SK-N-SH treated with all-trans-retinoic acid at 6 μM for 48 hours (cell line): ENCODE results near the gene HS3ST5.

Source experiments
- ARNTL ChIP-seq: fragments of 450-650 bp; formaldehyde crosslinking; IDR thresholded peaks from 2 replicates; pipeline ENCODE4 v1.5.0; 2020; ENCODE audit warnings: low read depth, mild to moderate bottlenecking, moderate library complexity, borderline replicate concordance
- CSDC2 ChIP-seq: fragments of 250-450 bp; sonication (Bioruptor Pico); IDR thresholded peaks from 2 replicates; pipeline ENCODE4 v1.5.0; 2020; ENCODE audit warnings: mild to moderate bottlenecking, moderate library complexity
- RARB ChIP-seq: fragments of 250-450 bp; sonication (Bioruptor Pico); IDR thresholded peaks from 2 replicates; pipeline ENCODE4 v1.8.0; 2021; ENCODE audit warnings: mild to moderate bottlenecking, moderate library complexity
- TCF4 ChIP-seq: fragments of 250-450 bp; sonication (Bioruptor Pico); IDR thresholded peaks from 2 replicates; pipeline ENCODE4 v1.8.0; 2021; ENCODE audit warnings: mild to moderate bottlenecking, moderate library complexity, borderline replicate concordance
- ZC3H10 ChIP-seq: fragments of 250-450 bp; sonication (Bioruptor Pico); IDR thresholded peaks from 2 replicates; pipeline ENCODE4 v1.5.1; 2021; ENCODE audit warnings: mild to moderate bottlenecking, moderate library complexity
- ZFP3 ChIP-seq: fragments of 250-450 bp; sonication (Bioruptor Pico); IDR thresholded peaks from 2 replicates; pipeline ENCODE4 v1.5.0; 2020; ENCODE audit warnings: mild to moderate bottlenecking, moderate library complexity
- ZFP30 ChIP-seq: fragments of 450-650 bp; formaldehyde crosslinking; IDR thresholded peaks from 2 replicates; pipeline ENCODE4 v1.5.0; 2022; ENCODE audit warnings: mild to moderate bottlenecking, moderate library complexity
- ZNF565 ChIP-seq: fragments of 450-650 bp; formaldehyde crosslinking; conservative IDR thresholded peaks from 2 replicates; pipeline ENCODE4 v1.5.0; 2020; ENCODE audit warnings: low read depth, mild to moderate bottlenecking, moderate library complexity
- TF ChIP-seq, protein P1 (sequence below): fragments of 250-450 bp; sonication (Bioruptor Pico); IDR thresholded peaks from 2 replicates; pipeline ENCODE4 v1.5.1; 2020; ENCODE audit warnings: low read depth, mild to moderate bottlenecking, moderate library complexity
- TF ChIP-seq, protein P2 (sequence below): fragments of 250-450 bp; sonication (Bioruptor Pico); IDR thresholded peaks from 2 replicates; pipeline ENCODE4 v1.5.1; 2021; ENCODE audit warnings: mild to moderate bottlenecking, moderate library complexity

DNA sequence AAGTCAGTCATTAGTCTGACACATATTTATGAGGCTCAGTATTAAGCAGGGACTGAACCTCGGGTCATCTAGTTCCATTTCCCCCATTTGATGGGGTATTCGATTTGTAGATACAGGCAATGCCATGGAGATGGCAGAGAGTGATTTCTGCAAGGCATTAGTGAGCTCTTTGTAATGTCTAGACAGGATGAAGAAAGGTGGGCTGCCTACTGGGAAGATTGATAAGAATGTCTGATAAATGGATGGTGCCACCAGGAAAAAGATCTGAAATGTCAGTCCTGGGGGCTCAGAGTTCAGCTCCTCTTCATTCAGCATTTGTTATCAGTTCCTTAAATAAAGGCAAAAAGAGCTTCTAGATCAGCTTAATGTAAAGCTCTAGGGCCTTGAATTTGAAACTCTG is 51.4 kb downstream of the HS3ST5 start:
- TF ChIP-seq, protein P1, sequence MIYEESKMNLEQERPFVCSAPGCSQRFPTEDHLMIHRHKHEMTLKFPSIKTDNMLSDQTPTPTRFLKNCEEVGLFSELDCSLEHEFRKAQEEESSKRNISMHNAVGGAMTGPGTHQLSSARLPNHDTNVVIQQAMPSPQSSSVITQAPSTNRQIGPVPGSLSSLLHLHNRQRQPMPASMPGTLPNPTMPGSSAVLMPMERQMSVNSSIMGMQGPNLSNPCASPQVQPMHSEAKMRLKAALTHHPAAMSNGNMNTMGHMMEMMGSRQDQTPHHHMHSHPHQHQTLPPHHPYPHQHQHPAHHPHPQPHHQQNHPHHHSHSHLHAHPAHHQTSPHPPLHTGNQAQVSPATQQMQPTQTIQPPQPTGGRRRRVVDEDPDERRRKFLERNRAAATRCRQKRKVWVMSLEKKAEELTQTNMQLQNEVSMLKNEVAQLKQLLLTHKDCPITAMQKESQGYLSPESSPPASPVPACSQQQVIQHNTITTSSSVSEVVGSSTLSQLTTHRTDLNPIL (CRISPR knock-in tag): no peak
- TF ChIP-seq TCF4 (CRISPR knock-in tag): no peak
- TF ChIP-seq CSDC2 (CRISPR knock-in tag): no peak
- TF ChIP-seq ZC3H10 (CRISPR knock-in tag): no peak
- TF ChIP-seq ZFP30: no peak
- no peak for TF ChIP-seq RARB (CRISPR knock-in tag)
- TF ChIP-seq, protein P2, sequence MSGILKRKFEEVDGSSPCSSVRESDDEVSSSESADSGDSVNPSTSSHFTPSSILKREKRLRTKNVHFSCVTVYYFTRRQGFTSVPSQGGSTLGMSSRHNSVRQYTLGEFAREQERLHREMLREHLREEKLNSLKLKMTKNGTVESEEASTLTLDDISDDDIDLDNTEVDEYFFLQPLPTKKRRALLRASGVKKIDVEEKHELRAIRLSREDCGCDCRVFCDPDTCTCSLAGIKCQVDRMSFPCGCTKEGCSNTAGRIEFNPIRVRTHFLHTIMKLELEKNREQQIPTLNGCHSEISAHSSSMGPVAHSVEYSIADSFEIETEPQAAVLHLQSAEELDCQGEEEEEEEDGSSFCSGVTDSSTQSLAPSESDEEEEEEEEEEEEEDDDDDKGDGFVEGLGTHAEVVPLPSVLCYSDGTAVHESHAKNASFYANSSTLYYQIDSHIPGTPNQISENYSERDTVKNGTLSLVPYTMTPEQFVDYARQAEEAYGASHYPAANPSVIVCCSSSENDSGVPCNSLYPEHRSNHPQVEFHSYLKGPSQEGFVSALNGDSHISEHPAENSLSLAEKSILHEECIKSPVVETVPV: no peak
- no peak for TF ChIP-seq ZFP3 (CRISPR knock-in tag)
- no peak for TF ChIP-seq ZNF565 (CRISPR knock-in tag)
- TF ChIP-seq ARNTL (CRISPR knock-in tag): no peak
